PFSK-1 (cell line): ENCODE measurements around the gene FMNL2.

Source experiments
- FOXP2 ChIP-seq: optimal IDR thresholded peaks from 2 replicates; pipeline ENCODE3; 2011; ENCODE audit warnings: borderline replicate concordance, control low read depth, inconsistent platforms; ENCODE audit not compliant: insufficient read depth; ENCODE audit errors: extremely low read length, extremely low read depth
- POLR2AphosphoS5 ChIP-seq: IDR thresholded peaks from 2 replicates; pipeline ENCODE4 v1.6.1; 2012; ENCODE audit warnings: low read depth, mild to moderate bottlenecking, control low read depth, low read length, moderate library complexity
- SIN3A ChIP-seq: IDR thresholded peaks from 2 replicates; pipeline ENCODE4 v1.6.1; 2012; ENCODE audit warnings: mild to moderate bottlenecking, low read length, moderate library complexity, borderline replicate concordance; ENCODE audit not compliant: insufficient read depth
- TAF1 ChIP-seq: IDR thresholded peaks from 2 replicates; pipeline ENCODE4 v1.6.1; 2012; ENCODE audit warnings: low read length, control low read depth, borderline replicate concordance; ENCODE audit not compliant: insufficient read depth
- TF ChIP-seq, protein P1 (sequence below), 2 experiments: IDR thresholded peaks; 2 replicates each; pipeline versions ENCODE4 v1.6.1 to v1.8.0; 2011 to 2012; ENCODE audit warnings: low read depth in 2 of 2, low read length in 2 of 2, control low read depth in 1 of 2, inconsistent platforms in 1 of 2, mild to moderate bottlenecking in 1 of 2, moderate library complexity in 1 of 2; ENCODE audit not compliant: insufficient read depth in 1 of 2

FMNL2 gene

GRCh38 chr2:152387041-152387440, 52.1 kb downstream of the FMNL2 start:
- TF ChIP-seq TAF1, result no peak
- no peak for TF ChIP-seq SIN3A
- no peak for TF ChIP-seq POLR2AphosphoS5
- no peak for TF ChIP-seq FOXP2
- TF ChIP-seq, protein P1, sequence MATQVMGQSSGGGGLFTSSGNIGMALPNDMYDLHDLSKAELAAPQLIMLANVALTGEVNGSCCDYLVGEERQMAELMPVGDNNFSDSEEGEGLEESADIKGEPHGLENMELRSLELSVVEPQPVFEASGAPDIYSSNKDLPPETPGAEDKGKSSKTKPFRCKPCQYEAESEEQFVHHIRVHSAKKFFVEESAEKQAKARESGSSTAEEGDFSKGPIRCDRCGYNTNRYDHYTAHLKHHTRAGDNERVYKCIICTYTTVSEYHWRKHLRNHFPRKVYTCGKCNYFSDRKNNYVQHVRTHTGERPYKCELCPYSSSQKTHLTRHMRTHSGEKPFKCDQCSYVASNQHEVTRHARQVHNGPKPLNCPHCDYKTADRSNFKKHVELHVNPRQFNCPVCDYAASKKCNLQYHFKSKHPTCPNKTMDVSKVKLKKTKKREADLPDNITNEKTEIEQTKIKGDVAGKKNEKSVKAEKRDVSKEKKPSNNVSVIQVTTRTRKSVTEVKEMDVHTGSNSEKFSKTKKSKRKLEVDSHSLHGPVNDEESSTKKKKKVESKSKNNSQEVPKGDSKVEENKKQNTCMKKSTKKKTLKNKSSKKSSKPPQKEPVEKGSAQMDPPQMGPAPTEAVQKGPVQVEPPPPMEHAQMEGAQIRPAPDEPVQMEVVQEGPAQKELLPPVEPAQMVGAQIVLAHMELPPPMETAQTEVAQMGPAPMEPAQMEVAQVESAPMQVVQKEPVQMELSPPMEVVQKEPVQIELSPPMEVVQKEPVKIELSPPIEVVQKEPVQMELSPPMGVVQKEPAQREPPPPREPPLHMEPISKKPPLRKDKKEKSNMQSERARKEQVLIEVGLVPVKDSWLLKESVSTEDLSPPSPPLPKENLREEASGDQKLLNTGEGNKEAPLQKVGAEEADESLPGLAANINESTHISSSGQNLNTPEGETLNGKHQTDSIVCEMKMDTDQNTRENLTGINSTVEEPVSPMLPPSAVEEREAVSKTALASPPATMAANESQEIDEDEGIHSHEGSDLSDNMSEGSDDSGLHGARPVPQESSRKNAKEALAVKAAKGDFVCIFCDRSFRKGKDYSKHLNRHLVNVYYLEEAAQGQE (IDR thresholded peaks at IDR 0.05; ENCODE audit: insufficient read depth in 1 of 2, low read depth in 2 of 2, low read length in 2 of 2), result no peak

DNA sequence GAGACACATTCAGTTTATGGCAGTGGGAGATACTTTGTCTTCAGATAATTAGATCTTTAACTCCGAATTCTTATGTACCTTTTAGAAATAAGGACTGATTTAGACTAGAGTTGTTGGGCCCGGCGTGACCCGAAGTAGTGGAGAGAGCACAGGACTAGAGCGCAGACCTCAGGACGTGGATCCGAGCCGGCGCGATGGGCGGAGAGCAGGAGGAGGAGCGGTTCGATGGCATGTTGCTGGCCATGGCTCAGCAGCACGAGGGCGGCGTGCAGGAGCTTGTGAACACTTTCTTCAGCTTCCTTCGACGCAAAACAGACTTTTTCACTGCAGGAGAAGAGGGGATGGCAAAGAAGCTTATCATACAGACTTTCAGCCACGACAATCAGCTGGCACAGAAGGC, 54.5 kb downstream of the FMNL2 start:
- TF ChIP-seq FOXP2 (no peak), POLR2AphosphoS5 (no peak), SIN3A (no peak), TAF1 (no peak)

GRCh38 chr2:152390837-152391236, 55.9 kb downstream of the FMNL2 start:
- TF ChIP-seq SIN3A (no peak), POLR2AphosphoS5 (no peak)

DNA sequence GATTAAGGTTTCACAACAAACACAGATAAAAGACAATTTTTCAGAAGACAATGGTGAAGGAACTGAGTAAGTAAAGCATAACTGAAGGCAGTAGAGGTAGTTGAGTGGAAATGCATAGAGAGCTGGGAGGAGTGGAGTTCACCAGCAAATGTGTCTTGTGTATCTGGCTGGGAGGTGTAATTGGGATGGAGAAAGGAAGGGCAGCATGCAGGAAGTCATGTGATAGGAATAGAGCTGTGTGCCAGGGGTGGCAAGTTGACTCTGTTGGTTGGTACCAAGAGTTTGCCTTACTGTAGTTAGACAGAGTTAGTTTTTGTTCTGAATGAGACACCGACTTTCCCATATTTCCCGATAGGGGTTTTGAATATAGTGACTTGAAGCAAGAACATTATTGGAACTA, 56.3 kb downstream of the FMNL2 start:
- TF ChIP-seq POLR2AphosphoS5 (no peak), SIN3A (no peak), TAF1 (no peak), FOXP2 (no peak)
- TF ChIP-seq, protein P1 (IDR thresholded peaks at IDR 0.05; ENCODE audit: insufficient read depth in 1 of 2, low read depth in 2 of 2, low read length in 2 of 2), result no peak

DNA sequence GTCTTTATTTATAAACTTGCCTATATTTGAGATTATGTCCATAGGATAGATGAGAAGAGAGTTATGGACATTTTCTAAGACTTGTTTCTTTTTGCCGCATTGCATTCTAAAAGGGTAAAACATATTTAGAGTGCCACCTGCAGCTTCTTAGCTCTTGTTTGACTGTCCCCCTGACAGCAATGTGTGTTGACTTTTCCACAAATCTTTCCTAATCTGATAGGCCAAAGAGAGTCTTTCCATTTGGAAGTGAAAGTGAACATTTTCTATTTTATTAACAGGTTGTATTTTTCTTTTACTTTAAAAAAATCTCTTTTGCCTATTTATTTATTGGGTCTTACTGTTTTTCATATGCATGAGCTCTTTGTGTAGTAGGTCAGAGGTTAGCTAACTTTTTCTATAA, 58.4 kb downstream of the FMNL2 start:
- TF ChIP-seq FOXP2 (no peak), TAF1 (no peak), POLR2AphosphoS5 (no peak), SIN3A (no peak)

- TF ChIP-seq SIN3A (no peak), TAF1 (no peak), POLR2AphosphoS5 (no peak)
Observed at GRCh38 chr2:152394326-152394725, 59.4 kb downstream of the FMNL2 start.

DNA sequence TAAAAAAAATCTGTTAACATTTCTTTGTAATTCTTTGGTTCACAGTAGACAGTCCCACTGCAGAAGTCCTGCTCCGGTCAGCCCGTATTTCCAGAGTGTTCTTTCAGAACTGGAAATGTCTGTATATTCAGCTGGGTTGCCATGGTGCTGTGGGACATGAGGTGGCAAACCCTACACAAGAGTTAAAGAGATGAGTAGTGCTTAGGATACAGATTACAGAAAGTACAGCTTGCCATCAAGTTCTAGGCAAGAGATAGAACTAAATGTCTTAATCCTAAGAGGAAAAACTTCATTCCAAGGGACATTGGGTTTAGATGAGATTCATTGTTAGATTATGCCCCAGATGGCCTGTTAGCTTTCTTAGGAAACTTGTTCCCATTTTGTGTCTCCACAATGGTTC, 60.1 kb downstream of the FMNL2 start:
- no peak for TF ChIP-seq TAF1
- no peak for TF ChIP-seq FOXP2
- no peak for TF ChIP-seq SIN3A
- TF ChIP-seq, protein P1 (IDR thresholded peaks at IDR 0.05; ENCODE audit: insufficient read depth in 1 of 2, low read depth in 2 of 2, low read length in 2 of 2), result no peak
- no peak for TF ChIP-seq POLR2AphosphoS5
